Left cardiac atrium (tissue), 4 donors: ENCODE data around the gene REPS1. TPM values are rescaled to one million over a fixed set of nuclear protein-coding genes. Genes with fewer than 3 reads are reported as not detected.
A peak's percentile ranks its signal among the peaks of the same experiment; 100 is the strongest.

Experiments
- ATAC-seq, 2 donors: fragments of 200-7000 bp; cut with Tn5 transposase; one replicate each; pipeline ENCODE4 v1.9.1; 2020; ENCODE audit warnings: mild to moderate bottlenecking in 2 of 2, moderate library complexity in 2 of 2
- DNase-seq: peaks from one replicate; pipeline ENCODE4 v3.0.0-alpha.2; 2020
- intact Hi-C, 2 donors: fragments of 100-400 bp; cut with DNase I; formaldehyde crosslinking; loops; one replicate each; pipeline versions ENCODE4 v1.14.1 to v1.15.1; 2022 to 2023
- total RNA-seq, 2 donors: library from RNA; stranded (reverse); fragmentation: NEBNext Ultra II Directional; extraction: Animal tissue kit (Norgen Biotek cat#: 25700); gene quantifications; one replicate each; pipeline ENCODE4 v1.2.1, GENCODE V29; 2021
- donor health status: DM: no; HTN: yes; CAD: no.
- donor health status: DM: no; HTN: yes; CAD: no; lungs with severe emphysema.
- donor health status: DM: yes; HTN: yes; CAD: no.
- donor health status: Dilated cardiomyopathy.

Gene REPS1
- total RNA-seq, 2 donors from 2014 or later, result 29.0 to 36.3 TPM

- intact Hi-C loops, result no loop called here
- no peak for DNase-seq
- ATAC-seq, result no peak
Observed at GRCh38 chr6:138977646-138978167, 10.3 kb downstream of the REPS1 start.

DNA sequence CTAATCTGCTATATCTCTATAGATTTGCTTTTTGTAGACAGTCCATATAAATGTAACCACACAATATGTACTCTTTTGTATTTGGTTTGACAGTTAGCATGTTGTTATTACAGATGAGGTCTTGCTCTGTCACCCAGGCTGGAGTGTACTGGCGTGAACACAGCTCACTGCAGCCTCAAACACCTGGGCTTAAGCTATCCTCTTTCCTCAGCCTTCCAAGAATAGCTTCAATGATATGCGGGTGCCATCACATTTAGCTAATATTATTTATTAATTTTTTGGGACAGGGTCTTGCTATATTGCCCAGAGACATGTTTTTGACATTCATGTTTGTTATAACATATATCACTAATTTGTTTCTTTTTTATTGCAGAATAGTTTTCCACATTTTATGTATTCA is 10.8 kb downstream of the REPS1 start:
- intact Hi-C loops, result no loop called here
- no peak for DNase-seq
- ATAC-seq, result no peak

- ATAC-seq (no peak), DNase-seq (no peak)
- intact Hi-C loops, result no loop called here
Observed at GRCh38 chr6:138975815-138976214, 12.2 kb downstream of the REPS1 start.

DNA sequence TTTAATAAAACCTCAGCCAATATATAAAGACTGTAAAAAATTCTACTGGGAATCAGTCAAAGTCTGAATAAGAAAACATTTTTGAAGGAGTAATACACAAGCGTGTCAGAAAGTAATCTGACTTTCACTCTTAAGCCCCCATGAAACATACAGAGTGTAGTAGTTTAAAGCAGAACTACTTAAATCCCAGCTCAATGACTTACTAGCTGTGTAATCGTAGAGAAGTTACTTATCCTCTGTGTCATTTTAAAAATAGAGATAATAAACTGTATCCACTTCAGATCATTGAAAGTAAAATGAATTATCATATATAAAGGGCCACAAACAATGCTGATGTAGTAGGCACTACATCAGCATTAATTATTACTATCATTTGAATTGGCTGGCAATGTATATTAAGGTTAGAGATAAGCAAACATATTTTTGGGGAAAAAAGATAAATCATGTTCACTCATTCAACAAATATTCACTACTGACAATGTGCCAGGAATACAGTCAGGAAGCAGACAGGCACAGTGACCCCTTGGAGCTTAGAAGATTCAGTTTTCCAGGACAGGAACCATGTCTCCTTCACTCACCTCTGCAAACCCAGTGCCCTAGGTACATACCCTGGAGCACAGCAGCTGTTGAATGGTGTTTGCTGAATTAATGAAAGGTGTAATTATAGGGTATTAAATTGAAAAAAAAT is 14.4 kb downstream of the REPS1 start:
- intact Hi-C loops, result no loop called here
- ATAC-seq (no peak), DNase-seq (no peak)

GRCh38 chr6:138972226-138972665 is 15.8 kb downstream of the REPS1 start:
- ATAC-seq (peak in 1 of 2 donors; percentile 42), DNase-seq (no peak)
- intact Hi-C loops, result no loop called here

GRCh38 chr6:138971601-138972000 is 16.5 kb downstream of the REPS1 start:
- intact Hi-C loops, result no loop called here
- DNase-seq, result no peak
- peak in 1 of 2 donors; percentile 31 for ATAC-seq

- DNase-seq, result peak; percentile 44
- intact Hi-C loops, result no loop called here
- ATAC-seq, result peak; percentile 85 to 95
Observed at GRCh38 chr6:138970856-138971425, 17.1 kb downstream of the REPS1 start.

- intact Hi-C loops, result no loop called here
- DNase-seq, result no peak
- ATAC-seq, result no peak
Observed at GRCh38 chr6:138970159-138970558, 17.9 kb downstream of the REPS1 start.

DNA sequence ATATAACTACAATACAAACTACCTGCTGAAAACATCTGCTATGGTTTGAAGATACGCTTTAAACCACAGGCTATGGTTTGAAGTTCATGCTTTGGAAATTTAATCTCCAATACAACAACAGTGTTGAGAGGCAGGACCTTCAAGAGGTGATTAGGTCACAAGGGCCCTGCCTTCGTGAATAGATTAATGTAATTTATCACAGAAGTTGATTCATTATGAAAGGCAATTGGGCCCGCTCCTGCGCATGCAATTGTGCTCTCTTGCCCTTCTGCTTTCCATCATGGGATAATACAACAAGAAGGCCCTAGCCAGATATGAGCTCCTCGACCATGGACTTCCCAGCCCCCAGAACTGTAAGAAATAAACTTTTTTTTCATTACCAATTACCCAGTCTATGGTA is 21.2 kb downstream of the REPS1 start:
- intact Hi-C loops, result no loop called here
- DNase-seq (no peak), ATAC-seq (no peak)

- intact Hi-C loops, result no loop called here
- DNase-seq, result no peak
- no peak for ATAC-seq
Observed at GRCh38 chr6:138965971-138966370, 22.1 kb downstream of the REPS1 start.

- intact Hi-C loops, result no loop called here
- ATAC-seq (no peak), DNase-seq (no peak)
Observed at GRCh38 chr6:138965291-138965874, 22.7 kb downstream of the REPS1 start.

DNA sequence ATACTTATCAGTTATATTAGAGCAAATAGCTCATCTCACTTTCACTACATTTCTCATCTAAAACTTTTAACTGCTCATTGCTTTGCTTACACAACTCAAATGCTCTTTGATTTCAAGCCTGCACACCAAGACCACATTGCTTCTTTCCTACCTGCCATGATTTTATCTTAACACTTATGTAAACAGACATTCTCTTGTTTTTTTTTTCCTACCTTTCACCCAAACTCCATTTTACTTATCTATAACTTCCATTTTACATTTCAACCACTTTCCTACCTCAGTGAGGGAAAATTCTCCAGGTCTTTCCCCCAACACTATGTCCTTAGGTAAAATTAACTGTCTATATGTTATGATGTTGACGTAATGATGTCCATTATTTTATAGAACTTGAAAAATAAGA is 24.0 kb downstream of the REPS1 start:
- no peak for ATAC-seq
- intact Hi-C loops, result no loop called here

DNA sequence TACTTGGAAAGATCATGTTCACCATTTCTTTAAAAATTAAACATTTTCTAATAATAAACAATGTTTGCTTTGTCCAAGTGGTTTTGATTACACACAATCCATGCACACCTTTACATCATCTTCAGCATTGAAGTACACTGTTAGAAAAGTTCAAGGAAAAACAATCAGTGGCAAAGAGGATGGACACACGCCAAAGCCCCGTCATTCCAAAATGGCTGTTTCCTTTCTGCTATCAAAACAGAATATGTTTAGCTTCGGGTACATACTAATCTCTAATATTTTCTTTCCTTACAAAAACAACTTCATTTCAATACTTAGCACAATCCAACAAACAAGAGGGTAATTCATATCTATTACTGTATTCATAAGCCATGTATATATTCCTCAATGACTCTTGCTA is 24.5 kb downstream of the REPS1 start:
- intact Hi-C loops, result no loop called here
- no peak for ATAC-seq

More for the DNA sequence above, 24.0 kb downstream of the REPS1 start:
- DNase-seq, result no peak

GRCh38 chr6:138963119-138963518 is 24.9 kb downstream of the REPS1 start:
- no peak for ATAC-seq
- intact Hi-C loops, result no loop called here
- DNase-seq, result no peak

More for the DNA sequence above, 24.5 kb downstream of the REPS1 start:
- DNase-seq, result peak; percentile 33

- ATAC-seq, result no peak
- no peak for DNase-seq
- intact Hi-C loops, result no loop called here
Observed at GRCh38 chr6:138959521-138959920, 28.5 kb downstream of the REPS1 start.

GRCh38 chr6:138958595-138958994 is 29.5 kb downstream of the REPS1 start:
- ATAC-seq (no peak), DNase-seq (no peak)
- intact Hi-C loops, result no loop called here

DNA sequence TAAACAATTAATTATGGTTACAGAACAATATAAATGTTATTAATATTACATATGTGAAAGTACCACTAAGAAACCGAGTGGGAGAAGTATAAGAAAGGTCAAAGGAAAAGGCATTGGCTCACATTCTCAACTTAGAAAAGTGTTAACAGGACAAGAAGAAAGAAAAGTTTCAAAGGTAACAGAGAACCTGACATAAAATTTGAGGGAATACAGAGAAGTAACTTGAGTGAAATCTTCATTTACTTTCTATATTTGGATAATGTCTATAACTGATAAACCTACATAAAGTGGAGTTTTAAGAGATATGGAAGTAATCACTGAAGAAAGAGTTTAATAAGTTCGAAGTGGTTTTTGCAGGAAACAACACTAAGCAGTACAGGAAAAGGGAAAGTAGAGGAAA is 30.1 kb downstream of the REPS1 start:
- DNase-seq (no peak), ATAC-seq (no peak)
- intact Hi-C loops, result no loop called here

DNA sequence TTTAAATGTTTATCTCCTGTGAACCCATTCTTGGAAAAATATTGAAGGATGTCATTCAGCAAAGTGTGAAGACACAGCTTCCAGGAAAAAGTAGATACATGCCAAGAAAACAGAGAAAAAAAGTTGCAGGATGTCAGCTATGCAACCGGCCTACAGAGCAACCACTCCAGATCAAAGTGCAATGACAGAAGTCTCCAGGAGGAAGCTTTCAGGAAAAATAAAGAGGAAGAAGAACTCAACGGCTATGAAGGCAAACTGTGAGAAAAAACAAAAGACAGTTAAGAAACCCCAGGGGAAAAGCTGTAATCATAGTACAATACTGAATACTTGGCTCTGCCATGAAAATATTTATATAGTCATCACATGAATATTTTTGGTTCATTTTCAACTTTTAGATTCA is 30.6 kb downstream of the REPS1 start:
- intact Hi-C loops, result no loop called here
- ATAC-seq, result peak; percentile 50 to 56
- DNase-seq, result no peak

GRCh38 chr6:138956244-138956924 is 31.7 kb downstream of the REPS1 start:
- no peak for DNase-seq
- intact Hi-C loops, result no loop called here
- ATAC-seq, result no peak

GRCh38 chr6:138955262-138955661 is 32.8 kb downstream of the REPS1 start:
- DNase-seq, result no peak
- intact Hi-C loops, result no loop called here
- no peak for ATAC-seq
